Measurements from ENCODE around the gene HOXA7. TPM values are rescaled to one million over a fixed set of nuclear protein-coding genes. Genes with fewer than 3 reads are reported as not detected.
A peak's percentile ranks its signal among the peaks of the same experiment; 100 is the strongest.

The HOXA7 gene
- total RNA-seq, 1 donor from 2014 or later, result 12.0 TPM

DNA sequence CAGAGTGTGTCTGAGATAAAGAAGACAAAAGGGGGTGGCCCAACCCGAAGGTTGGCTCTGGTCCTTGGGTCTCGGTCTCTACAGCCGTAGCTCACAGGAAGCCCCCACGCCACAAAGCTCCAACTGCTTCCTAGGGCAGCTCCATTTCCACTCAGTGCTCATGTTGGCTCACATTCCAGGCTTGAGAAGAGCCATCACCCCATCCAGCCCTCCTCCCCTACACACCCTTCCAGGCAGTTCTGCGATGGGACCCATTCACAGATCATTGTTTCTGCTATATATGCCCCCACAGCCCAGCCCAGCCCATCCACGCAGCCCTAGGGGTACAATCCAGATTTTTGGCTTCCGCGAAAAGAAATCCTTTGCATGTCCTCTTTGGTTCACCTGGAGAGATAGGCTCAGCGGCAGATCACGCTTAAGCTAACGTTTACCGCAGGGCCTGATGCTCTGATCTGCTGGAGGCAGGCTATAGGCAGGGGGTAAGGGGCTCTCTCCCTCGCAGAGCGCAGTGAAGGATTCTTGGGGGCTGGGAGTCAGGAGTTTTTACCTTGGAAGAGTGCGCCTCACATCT is 34.8 kb upstream of the HOXA7 start:
- Histone ChIP-seq H3K36me3 (no peaks in the 10 kb centered on the region), H3K9me3 (no peaks in the 10 kb centered on the region), H3K4me3 (no peak overlapping the region), H3K27ac (no peak overlapping the region), H3K4me1 (peaks cover 5 to 14% of the 10 kb centered on the region in 2 donors), H3K27me3 (peaks cover 43% of the 10 kb centered on the region)
- TF ChIP-seq, protein P1, sequence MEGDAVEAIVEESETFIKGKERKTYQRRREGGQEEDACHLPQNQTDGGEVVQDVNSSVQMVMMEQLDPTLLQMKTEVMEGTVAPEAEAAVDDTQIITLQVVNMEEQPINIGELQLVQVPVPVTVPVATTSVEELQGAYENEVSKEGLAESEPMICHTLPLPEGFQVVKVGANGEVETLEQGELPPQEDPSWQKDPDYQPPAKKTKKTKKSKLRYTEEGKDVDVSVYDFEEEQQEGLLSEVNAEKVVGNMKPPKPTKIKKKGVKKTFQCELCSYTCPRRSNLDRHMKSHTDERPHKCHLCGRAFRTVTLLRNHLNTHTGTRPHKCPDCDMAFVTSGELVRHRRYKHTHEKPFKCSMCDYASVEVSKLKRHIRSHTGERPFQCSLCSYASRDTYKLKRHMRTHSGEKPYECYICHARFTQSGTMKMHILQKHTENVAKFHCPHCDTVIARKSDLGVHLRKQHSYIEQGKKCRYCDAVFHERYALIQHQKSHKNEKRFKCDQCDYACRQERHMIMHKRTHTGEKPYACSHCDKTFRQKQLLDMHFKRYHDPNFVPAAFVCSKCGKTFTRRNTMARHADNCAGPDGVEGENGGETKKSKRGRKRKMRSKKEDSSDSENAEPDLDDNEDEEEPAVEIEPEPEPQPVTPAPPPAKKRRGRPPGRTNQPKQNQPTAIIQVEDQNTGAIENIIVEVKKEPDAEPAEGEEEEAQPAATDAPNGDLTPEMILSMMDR (IDR thresholded peaks at IDR 0.05), result no peak
- intact Hi-C loops (cut with DNase I), result loop anchor here (10.0 kb wide), 2 partner anchors 584 to 1224 kb away; partner anchors contain the start of gene CREB5
- DNase-seq (ENCODE audit: low spot score in 2 of 2), result peak in 1 of 2 donors; percentile 61

DNA sequence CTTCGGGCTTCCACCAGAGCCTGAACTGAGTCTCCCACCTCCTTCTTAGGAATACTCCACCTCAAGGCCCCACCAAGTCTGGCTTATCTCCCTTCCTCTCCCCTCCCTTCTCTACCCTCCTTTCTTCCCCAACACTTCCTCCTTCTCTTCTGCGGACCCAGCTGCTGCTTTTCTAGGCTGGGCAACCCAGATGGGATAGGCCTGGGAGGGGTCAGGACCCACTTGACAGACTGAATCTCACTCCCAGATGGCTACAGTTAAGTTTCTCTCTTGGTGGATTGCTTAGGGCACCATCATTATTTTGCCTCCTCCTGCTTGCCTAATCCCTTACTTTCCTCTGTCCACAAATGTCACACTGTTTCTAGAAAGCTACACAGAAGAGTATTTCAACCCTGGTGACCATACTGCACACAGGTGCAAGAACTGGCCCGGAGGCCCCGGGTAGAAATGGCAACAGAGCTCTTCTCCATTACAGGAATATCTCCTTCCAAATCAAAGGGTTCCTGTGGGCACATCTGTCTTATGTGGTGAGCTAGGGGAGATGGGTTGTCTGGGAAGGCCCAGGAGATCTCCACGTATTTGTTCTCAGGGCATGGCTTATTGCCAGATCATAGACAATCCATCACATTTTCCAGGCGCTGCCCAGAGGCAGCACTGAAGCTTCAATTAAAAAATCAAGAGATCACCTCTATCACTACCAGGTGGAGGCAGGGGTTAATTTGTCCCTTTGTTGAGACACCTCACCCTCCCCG is 33.7 kb upstream of the HOXA7 start:
- Histone ChIP-seq H3K4me1 (peaks cover 5 to 14% of the 10 kb centered on the region in 2 donors), H3K27ac (no peak overlapping the region), H3K9me3 (no peaks in the 10 kb centered on the region), H3K27me3 (peaks cover 51% of the 10 kb centered on the region), H3K4me3 (no peak overlapping the region), H3K36me3 (no peaks in the 10 kb centered on the region)
- intact Hi-C loops (cut with DNase I), result loop anchor here (5.0 to 10.0 kb wide), 3 partner anchors 585 to 1323 kb away; partner anchors contain the start of gene CREB5
- TF ChIP-seq, protein P1 (IDR thresholded peaks at IDR 0.05), result no peak
- peak in 1 of 2 donors; percentile 39 for DNase-seq (ENCODE audit: low spot score in 2 of 2)

DNA sequence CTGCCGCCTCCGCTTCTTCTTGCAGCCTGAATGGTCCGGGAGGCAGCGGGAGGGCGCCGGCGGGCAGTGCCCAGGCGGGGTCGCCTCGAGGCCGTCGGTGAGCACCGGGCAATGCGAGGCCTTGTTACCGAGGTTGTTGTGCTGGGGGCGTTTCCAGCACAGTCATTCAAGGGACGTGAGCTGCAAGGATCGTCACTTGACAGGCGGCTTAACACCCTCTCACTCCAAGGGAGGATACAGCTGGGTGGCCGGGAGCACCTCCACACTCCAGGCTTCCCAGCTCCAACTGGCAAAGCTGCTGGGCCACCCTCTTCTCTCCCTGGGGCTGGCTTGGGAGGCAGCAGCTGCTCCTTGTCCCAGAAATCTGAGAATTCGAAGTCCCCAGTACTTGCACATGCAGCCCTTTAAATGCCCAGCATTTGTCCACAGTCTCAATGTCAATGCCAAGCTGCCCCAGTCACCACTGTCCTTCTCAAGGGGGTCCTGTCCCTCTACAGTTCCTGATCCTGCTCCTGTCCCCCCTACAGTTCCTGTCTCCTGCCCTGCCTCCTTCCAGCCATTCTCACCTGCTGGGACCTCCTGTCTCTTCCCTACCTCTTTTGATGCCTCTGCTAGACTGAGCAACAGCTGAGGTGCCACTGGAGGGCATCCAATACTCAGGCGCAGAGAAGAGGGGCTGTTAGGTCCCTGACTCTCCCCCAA is 33.0 kb upstream of the HOXA7 start:
- Histone ChIP-seq H3K9me3 (no peaks in the 10 kb centered on the region), H3K27me3 (peaks cover 51% of the 10 kb centered on the region), H3K4me1 (peaks cover 5 to 16% of the 10 kb centered on the region in 2 donors), H3K27ac (no peak overlapping the region), H3K36me3 (no peaks in the 10 kb centered on the region), H3K4me3 (peak overlapping the region in 1 of 2 donors; percentile 34)
- intact Hi-C loops (cut with DNase I), result loop anchor here (5.0 kb wide), 1 partner anchor 1322 kb away; no protein-coding TSS in a partner anchor
- TF ChIP-seq, protein P1 (IDR thresholded peaks at IDR 0.05), result no peak
- peak in 1 of 2 donors; percentile 58 for DNase-seq (ENCODE audit: low spot score in 2 of 2)

DNA sequence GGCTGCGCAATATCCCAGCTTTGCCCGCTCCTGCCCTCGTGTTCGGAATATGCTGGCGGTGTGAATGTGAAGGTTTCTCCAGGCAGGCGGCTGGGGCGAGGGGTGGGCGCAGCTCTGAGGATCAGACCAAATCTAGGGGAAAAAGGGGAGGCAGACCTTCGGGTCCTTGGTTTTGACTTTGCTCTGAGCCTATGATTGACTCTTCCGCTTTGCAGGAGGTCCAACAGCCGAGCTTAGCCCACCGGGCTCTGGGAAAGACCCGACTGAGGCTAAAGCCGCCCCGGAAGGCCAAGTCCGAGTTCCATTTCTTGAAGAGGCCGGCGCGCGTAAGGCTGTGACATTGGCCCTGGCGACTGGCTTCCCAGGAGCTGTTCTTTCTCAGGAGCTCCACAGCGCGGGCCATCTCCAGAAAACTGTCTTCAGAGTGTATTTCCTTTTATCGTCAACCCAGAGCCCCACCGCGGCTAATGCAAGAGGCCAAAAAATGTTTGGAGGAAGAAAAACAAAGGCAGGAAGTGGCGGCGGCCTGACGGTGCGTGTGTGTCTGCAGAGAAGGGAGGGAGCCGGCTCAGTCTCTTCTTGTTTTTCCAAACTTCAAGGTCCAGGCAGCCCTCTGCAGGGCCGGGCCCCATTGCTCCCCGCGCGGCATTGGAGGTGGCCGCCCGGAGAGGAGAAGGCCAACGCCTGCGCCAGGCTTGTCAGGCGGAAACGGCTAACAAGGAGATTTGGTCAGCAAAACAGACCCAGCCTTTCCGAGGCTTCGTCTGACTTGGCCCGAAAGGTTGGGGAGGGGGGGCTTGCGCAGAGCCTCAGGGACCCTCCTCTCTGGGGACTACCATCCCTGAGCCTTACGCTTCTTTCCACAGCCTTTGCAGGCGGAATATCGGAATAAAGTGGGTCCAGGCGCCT is 32.2 kb upstream of the HOXA7 start:
- Histone ChIP-seq H3K27me3 (peaks cover 57% of the 10 kb centered on the region), H3K9me3 (no peaks in the 10 kb centered on the region), H3K27ac (no peak overlapping the region), H3K4me3 (peak overlapping the region; percentile 4 to 34), H3K36me3 (no peaks in the 10 kb centered on the region), H3K4me1 (peaks cover 5 to 22% of the 10 kb centered on the region in 2 donors)
- intact Hi-C loops (cut with DNase I), result loop anchor here (5.0 kb wide), 1 partner anchor 1321 kb away; no protein-coding TSS in a partner anchor
- TF ChIP-seq, protein P1 (IDR thresholded peaks at IDR 0.05), result no peak
- DNase-seq (ENCODE audit: low spot score in 2 of 2), result peak in 1 of 2 donors; percentile 70
